ENCODE data around the gene MINDY4. TPM values are rescaled to one million over a fixed set of nuclear protein-coding genes. Genes with fewer than 3 reads are reported as not detected.

Gene MINDY4
- total and polyA plus RNA-seq, 2 of the 13 experiments (the other 11 are each of a cell fraction or from before 2014, with no cell fraction given), result not detected

DNA sequence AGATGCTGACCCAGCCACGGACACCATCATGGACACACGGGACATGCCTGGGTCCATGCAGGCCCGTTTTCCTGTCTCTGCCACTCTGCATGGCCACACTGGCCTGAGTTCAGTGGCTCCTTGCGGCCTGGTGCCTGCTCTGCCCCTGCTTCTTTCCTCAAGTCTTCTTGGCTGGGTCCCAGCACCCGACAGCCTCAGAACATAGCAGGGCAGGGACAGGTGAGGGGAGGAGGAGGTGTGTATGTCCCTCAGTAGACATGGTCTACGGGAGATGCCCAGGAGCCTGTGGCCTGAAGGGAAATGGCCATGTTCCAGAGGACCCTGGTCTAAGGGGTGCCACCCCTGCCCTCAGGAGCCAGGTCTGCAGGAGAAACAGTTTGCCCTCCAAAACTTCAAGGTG lies 138.2 kb downstream of the MINDY4 start:
- CTCF ChIA-PET (ENCODE audit: low intra/inter-chr PET ratio, low total read pairs), result interaction anchor here (1.3 kb wide), 1 partner anchor 109 kb away, joined by 5 read pairs; no protein-coding TSS in a partner anchor
- H4K20me1 ChIP-seq (ENCODE audit: insufficient read depth, low read length), result no peaks in the 10 kb centered on the region
- no peak overlapping the region for H2AFZ ChIP-seq (ENCODE audit: low read length)
- H3K9me3 ChIP-seq (ENCODE audit: low read length), result no peaks in the 10 kb centered on the region
- POLR2A ChIA-PET, result no interaction called here
- BruUV-seq (replicated peaks), result no TSS peak
- H3K79me2 ChIP-seq (ENCODE audit: insufficient read depth, low read length), result no peaks in the 10 kb centered on the region
- H3K4me3 ChIP-seq (replicated peaks in 1 of 3; ENCODE audit: insufficient read depth in 1 of 3, low read depth in 2 of 3, low read length in 3 of 3), result no peak overlapping the region
- H3K4me1 ChIP-seq (ENCODE audit: insufficient read depth, low read length), result no peaks in the 10 kb centered on the region
- H3K27me3 ChIP-seq (ENCODE audit: control insufficient read depth in 1 of 2, insufficient read depth in 2 of 2, low read length in 2 of 2), result peaks cover 3 to 4% of the 10 kb centered on the region in 2 experiments; a peak in 3 of 5 replicates
- intact Hi-C loops (cut with micrococcal nuclease; ENCODE audit: unreplicated experiment) (no loop called here), in situ Hi-C loops (cut with HindIII; ENCODE audit: extremely low pct_ligation_motif_present, low pct_unique_long_range_greater_than_20kb) (no loop called here)
- ATAC-seq (no peak), FAIRE-seq (no peak), DNase-seq (ENCODE audit: low spot score) (no peak)
- no peak for TF ChIP-seq ZNF816 (CRISPR knock-in tag; IDR thresholded peaks at IDR 0.05; ENCODE audit: borderline replicate concordance)
- TF ChIP-seq ZFP62 (CRISPR knock-in tag; IDR thresholded peaks at IDR 0.05), result no peak
- no peak for TF ChIP-seq SP140L (CRISPR knock-in tag; IDR thresholded peaks at IDR 0.05; ENCODE audit: borderline replicate concordance)
- no peak for TF ChIP-seq SMAD3 (CRISPR knock-in tag; IDR thresholded peaks at IDR 0.05)
- TF ChIP-seq ZNF253 (CRISPR knock-in tag; IDR thresholded peaks at IDR 0.05; ENCODE audit: borderline replicate concordance), result no peak
- no peak for TF ChIP-seq ZFAT (CRISPR knock-in tag; conservative IDR thresholded peaks at IDR 0.05)
- no peak for TF ChIP-seq NR1H2 (CRISPR knock-in tag; IDR thresholded peaks at IDR 0.05; ENCODE audit: borderline replicate concordance, low read depth)
- no peak overlapping the region for H3K9ac ChIP-seq (ENCODE audit: insufficient read depth, low read depth, low read length)
- WGBS (ENCODE audit: low lambda C conversion rate), result 0% methylated on average over 1 of the region's 6 CpGs
- H3K4me2 ChIP-seq (ENCODE audit: low read depth, low read length), result no peak overlapping the region
- no peaks in the 10 kb centered on the region for H3K36me3 ChIP-seq (replicated peaks in 1 of 2; ENCODE audit: control insufficient read depth in 1 of 2, insufficient read depth in 2 of 2, low read length in 2 of 2)
- H3K27ac ChIP-seq (ENCODE audit: extremely low read length, insufficient read depth, low read length), result no peak overlapping the region

DNA sequence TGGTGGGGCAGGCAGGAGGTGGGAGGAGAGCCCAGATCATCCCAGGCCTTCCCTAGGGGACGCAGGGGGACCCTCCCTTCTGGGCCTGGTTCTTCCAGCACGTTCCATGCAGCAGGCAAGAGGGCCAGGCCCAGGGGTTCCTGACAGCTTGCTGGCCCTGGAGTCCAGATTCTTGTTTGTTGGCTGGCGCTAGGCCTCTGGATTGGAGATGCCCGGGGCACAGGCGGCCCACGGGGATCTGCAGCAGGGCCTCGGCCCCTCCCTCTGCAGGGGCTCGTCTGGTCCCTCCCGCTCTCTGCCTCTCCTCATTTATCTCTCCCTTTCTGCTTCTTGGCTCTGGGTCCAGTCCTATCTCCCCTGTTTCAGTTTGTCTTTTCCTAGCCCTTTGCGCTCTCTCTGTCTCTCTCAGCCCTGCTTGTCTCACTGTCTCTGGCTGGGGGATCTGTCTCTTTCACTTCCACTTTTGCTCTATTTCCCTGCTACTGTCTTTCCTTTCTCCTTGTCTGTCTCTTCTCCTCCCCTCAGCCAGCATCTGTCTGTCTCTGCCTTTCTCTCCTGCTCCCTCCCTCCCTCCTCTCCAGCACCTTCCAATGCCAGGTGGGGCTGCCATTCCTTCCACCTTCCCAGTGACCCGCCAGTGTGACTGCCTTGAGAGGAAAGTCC lies 139.3 kb downstream of the MINDY4 start:
- Histone ChIP-seq H4K20me1 (ENCODE audit: insufficient read depth, low read length) (no peaks in the 10 kb centered on the region), H3K36me3 (replicated peaks in 1 of 2; ENCODE audit: control insufficient read depth in 1 of 2, insufficient read depth in 2 of 2, low read length in 2 of 2) (no peaks in the 10 kb centered on the region), H2AFZ (ENCODE audit: low read length) (no peak overlapping the region), H3K27me3 (ENCODE audit: control insufficient read depth in 1 of 2, insufficient read depth in 2 of 2, low read length in 2 of 2) (peaks cover 5 to 10% of the 10 kb centered on the region in 2 experiments; a peak in 3 of 5 replicates), H3K27ac (ENCODE audit: extremely low read length, insufficient read depth, low read length) (no peak overlapping the region), H3K79me2 (ENCODE audit: insufficient read depth, low read length) (no peaks in the 10 kb centered on the region), H3K4me3 (replicated peaks in 1 of 3; ENCODE audit: insufficient read depth in 1 of 3, low read depth in 2 of 3, low read length in 3 of 3) (no peak overlapping the region), H3K4me2 (ENCODE audit: low read depth, low read length) (no peak overlapping the region), H3K9me3 (ENCODE audit: low read length) (no peaks in the 10 kb centered on the region), H3K9ac (ENCODE audit: insufficient read depth, low read depth, low read length) (no peak overlapping the region), H3K4me1 (ENCODE audit: insufficient read depth, low read length) (no peaks in the 10 kb centered on the region)
- CTCF ChIA-PET (ENCODE audit: low intra/inter-chr PET ratio, low total read pairs), result no interaction called here
- intact Hi-C loops (cut with micrococcal nuclease; ENCODE audit: unreplicated experiment) (no loop called here), in situ Hi-C loops (cut with HindIII; ENCODE audit: extremely low pct_ligation_motif_present, low pct_unique_long_range_greater_than_20kb) (no loop called here)
- ATAC-seq, result no peak
- BruUV-seq (replicated peaks), result no TSS peak
- FAIRE-seq, result no peak
- POLR2A ChIA-PET, result no interaction called here
- 29% methylated on average over 9 of the region's 11 CpGs for WGBS (ENCODE audit: low lambda C conversion rate)
- DNase-seq (ENCODE audit: low spot score), result no peak
- TF ChIP-seq, protein P1, sequence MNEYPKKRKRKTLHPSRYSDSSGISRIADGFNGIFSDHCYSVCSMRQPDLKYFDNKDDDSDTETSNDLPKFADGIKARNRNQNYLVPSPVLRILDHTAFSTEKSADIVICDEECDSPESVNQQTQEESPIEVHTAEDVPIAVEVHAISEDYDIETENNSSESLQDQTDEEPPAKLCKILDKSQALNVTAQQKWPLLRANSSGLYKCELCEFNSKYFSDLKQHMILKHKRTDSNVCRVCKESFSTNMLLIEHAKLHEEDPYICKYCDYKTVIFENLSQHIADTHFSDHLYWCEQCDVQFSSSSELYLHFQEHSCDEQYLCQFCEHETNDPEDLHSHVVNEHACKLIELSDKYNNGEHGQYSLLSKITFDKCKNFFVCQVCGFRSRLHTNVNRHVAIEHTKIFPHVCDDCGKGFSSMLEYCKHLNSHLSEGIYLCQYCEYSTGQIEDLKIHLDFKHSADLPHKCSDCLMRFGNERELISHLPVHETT (CRISPR knock-in tag; conservative IDR thresholded peaks at IDR 0.05), result no peak
- no peak for TF ChIP-seq TIGD3 (CRISPR knock-in tag; IDR thresholded peaks at IDR 0.05; ENCODE audit: borderline replicate concordance)
- TF ChIP-seq, protein P2, sequence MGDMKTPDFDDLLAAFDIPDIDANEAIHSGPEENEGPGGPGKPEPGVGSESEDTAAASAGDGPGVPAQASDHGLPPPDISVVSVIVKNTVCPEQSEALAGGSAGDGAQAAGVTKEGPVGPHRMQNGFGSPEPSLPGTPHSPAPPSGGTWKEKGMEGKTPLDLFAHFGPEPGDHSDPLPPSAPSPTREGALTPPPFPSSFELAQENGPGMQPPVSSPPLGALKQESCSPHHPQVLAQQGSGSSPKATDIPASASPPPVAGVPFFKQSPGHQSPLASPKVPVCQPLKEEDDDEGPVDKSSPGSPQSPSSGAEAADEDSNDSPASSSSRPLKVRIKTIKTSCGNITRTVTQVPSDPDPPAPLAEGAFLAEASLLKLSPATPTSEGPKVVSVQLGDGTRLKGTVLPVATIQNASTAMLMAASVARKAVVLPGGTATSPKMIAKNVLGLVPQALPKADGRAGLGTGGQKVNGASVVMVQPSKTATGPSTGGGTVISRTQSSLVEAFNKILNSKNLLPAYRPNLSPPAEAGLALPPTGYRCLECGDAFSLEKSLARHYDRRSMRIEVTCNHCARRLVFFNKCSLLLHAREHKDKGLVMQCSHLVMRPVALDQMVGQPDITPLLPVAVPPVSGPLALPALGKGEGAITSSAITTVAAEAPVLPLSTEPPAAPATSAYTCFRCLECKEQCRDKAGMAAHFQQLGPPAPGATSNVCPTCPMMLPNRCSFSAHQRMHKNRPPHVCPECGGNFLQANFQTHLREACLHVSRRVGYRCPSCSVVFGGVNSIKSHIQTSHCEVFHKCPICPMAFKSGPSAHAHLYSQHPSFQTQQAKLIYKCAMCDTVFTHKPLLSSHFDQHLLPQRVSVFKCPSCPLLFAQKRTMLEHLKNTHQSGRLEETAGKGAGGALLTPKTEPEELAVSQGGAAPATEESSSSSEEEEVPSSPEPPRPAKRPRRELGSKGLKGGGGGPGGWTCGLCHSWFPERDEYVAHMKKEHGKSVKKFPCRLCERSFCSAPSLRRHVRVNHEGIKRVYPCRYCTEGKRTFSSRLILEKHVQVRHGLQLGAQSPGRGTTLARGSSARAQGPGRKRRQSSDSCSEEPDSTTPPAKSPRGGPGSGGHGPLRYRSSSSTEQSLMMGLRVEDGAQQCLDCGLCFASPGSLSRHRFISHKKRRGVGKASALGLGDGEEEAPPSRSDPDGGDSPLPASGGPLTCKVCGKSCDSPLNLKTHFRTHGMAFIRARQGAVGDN (CRISPR knock-in tag; IDR thresholded peaks at IDR 0.05), result no peak
- TF ChIP-seq ZNF350 (CRISPR knock-in tag; IDR thresholded peaks at IDR 0.05; ENCODE audit: borderline replicate concordance, low read depth), result no peak

All from HepG2 (cell line).